RWPE2 (cell line): ENCODE data around the gene NAA80.

Source experiments
- ATAC-seq: fragments of 200-7000 bp; cut with Tn5 transposase; 3 replicates; pipeline ENCODE4 v1.9.1; 2021; ENCODE audit warnings: low read depth
- DNase-seq: peaks from one replicate; pipeline ENCODE4 v3.0.0-alpha.2; 2020; ENCODE audit warnings: low spot score
- H3K27ac ChIP-seq: fragments of 450-650 bp; 2 replicates; pipeline ENCODE4 v1.5.1; 2017; ENCODE audit warnings: mild to moderate bottlenecking; ENCODE audit not compliant: poor library complexity, severe bottlenecking
- H3K27me3 ChIP-seq: fragments of 250-450 bp; sonication (Bioruptor Pico); 2 replicates; pipeline ENCODE4 v1.5.1; 2021; ENCODE audit warnings: mild to moderate bottlenecking, moderate library complexity; ENCODE audit not compliant: insufficient read depth, poor library complexity, severe bottlenecking
- H3K36me3 ChIP-seq: fragments of 250-450 bp; sonication (Bioruptor Pico); 2 replicates; pipeline ENCODE4 v1.5.1; 2020; ENCODE audit warnings: low read depth, mild to moderate bottlenecking, moderate library complexity
- H3K4me1 ChIP-seq: fragments of 250-450 bp; sonication (Bioruptor Pico); 2 replicates; pipeline ENCODE4 v1.5.1; 2021; ENCODE audit warnings: mild to moderate bottlenecking, moderate library complexity; ENCODE audit not compliant: insufficient read depth, poor library complexity, severe bottlenecking
- H3K4me3 ChIP-seq: fragments of 250-450 bp; sonication (Bioruptor Pico); 2 replicates; pipeline ENCODE4 v1.5.1; 2021; ENCODE audit warnings: mild to moderate bottlenecking, moderate library complexity; ENCODE audit not compliant: severe bottlenecking
- H3K9me3 ChIP-seq: fragments of 250-450 bp; sonication (Bioruptor Pico); 2 replicates; pipeline ENCODE4 v1.5.1; 2021; ENCODE audit warnings: mild to moderate bottlenecking, moderate library complexity; ENCODE audit not compliant: severe bottlenecking
- CTCF ChIP-seq: fragments of 450-650 bp; IDR thresholded peaks from one replicate; pipeline ENCODE4 v1.5.1; 2017; ENCODE audit warnings: mild to moderate bottlenecking, moderate library complexity; ENCODE audit not compliant: poor library complexity, severe bottlenecking

Gene NAA80

DNA sequence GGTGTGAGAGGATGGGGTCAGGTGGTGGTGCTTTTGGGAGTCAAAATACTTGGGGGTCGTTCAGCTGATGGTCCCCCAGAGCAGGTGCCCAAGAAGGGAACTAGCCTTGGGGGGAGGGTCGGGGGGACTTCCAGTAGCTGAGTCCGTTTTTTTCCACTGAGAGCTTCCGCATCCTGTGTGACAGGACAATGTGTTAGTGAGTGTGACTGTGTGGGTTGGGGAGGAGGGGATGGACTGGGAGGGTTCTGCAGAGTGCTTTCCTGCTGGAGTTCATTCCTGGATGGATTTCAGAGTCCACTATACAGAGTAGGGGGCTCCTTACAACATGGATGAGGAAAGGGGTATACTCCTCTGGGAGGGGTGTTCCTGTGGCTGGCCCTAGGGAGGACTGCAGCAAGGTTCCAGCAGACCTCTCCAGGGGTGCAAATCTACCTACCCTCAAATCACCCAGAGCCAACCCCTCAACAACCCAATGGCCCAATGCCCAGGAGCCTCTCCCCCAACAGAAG, 23.9 kb upstream of the NAA80 start:
- no peak for DNase-seq
- ATAC-seq: no peak
- Histone ChIP-seq H3K9me3 (no peaks in the 10 kb centered on the region), H3K4me3 (no peak overlapping the region), H3K4me1 (no peaks in the 10 kb centered on the region), H3K36me3 (peaks cover 39% of the 10 kb centered on the region), H3K27me3 (no peaks in the 10 kb centered on the region), H3K27ac (peak overlapping the region; percentile 6)
- no peak for TF ChIP-seq CTCF

DNA sequence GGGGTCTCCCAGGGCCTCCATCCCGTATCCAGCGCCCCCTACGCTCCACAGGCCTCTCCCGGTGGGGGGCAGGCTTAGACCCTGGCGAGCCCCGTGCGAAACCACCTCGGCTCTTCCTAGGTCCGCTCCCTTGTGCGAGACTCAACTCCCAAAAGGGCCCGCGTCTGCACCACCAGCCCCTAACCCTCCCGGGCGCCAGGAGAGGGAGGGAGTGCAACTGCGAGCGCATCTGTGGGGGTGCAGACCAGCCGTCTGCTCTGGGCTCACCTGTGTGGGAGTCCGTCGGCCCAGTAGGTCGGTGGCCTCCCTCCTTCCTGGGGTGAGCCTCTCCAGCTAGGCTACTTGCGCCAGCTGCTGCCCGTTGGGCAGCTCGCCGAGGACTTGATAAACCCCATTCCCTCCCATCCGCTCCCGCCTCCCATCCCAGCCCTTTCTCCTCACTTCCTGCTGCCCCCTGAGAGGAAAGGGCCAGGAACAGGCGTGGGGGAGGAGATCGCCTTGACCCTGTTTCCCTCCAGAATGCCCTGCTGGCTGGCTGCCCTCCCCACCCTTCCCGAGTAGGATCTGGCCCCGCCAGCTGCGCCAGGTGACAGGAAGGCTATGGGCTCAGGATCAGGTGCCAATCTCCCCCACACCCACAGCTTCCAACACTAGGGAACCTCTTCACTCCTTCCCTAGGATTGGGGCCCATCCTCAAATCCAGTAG, 23.3 kb upstream of the NAA80 start, which contains the start of gene HYAL2:
HYAL2 (minus strand) TSS at position 360 of the 706 bp plus-strand sequence. CDS start 2,256 bp downstream, outside the sequence.
- Histone ChIP-seq H3K27ac (peak within 1 kb of the TSS; percentile 59), H3K9me3 (no peaks in the 10 kb centered on the region), H3K27me3 (no peaks in the 10 kb centered on the region), H3K36me3 (peaks cover 45% of the 10 kb centered on the region), H3K4me3 (peak within 1 kb of the TSS; percentile 83), H3K4me1 (peaks cover 5% of the 10 kb centered on the region)
- no peak for TF ChIP-seq CTCF
- ATAC-seq (no peak), DNase-seq (peak; percentile 52)

GRCh38 chr3:50322115-50322385, 22.8 kb upstream of the NAA80 start:
- H3K27ac ChIP-seq: peak overlapping the region; percentile 59
- H3K4me1 ChIP-seq: peaks cover 10% of the 10 kb centered on the region
- ATAC-seq (no peak), DNase-seq (peak; percentile 41)
- H3K4me3 ChIP-seq: peak overlapping the region; percentile 83
- H3K9me3 ChIP-seq: no peaks in the 10 kb centered on the region
- peaks cover 47% of the 10 kb centered on the region for H3K36me3 ChIP-seq
- no peak for TF ChIP-seq CTCF
- no peaks in the 10 kb centered on the region for H3K27me3 ChIP-seq

DNA sequence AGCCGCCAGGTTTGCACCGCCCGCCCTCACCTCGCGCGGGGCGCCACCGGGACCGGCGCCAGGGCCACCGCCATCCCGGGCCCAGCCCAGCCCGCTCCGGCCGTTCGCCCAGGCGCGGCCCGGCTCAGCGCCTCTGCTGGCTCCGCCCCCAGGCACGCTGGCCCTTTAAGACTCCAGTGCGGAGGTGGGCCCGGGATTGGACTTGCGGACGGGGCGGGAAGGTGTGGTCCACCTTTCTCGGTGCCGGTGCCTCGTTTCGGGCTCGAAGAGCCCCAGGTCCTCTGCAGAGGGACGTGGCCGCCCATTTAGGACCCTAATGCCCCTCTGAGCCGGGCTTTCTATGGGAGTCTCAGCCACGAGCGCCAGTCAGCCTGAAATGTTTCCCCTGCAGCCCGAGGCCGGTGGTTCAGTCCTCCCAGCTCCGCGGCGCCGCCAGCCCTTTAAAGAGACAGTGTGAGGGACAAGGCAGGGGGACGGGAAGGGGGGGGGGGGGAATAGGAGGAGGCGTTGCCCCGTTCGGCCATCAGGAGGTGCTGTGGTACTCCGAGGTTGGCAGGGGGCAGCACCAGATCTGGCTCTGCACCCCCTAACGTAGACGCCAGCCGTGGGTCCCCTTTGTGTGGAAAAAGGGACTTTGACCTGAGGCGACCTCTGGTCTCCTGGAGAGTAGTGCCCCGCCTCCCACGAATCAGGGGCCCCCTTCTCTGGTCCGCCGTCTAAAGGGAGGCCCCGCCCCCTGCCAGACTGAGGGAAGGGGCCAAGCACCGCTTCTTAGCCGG, 22.3 kb upstream of the NAA80 start:
- TF ChIP-seq CTCF: peak; percentile 75
- peaks cover 42% of the 10 kb centered on the region for H3K36me3 ChIP-seq
- DNase-seq (peak; percentile 92), ATAC-seq (peak; percentile 49)
- no peaks in the 10 kb centered on the region for H3K9me3 ChIP-seq
- peak overlapping the region; percentile 59 for H3K27ac ChIP-seq
- no peaks in the 10 kb centered on the region for H3K27me3 ChIP-seq
- H3K4me1 ChIP-seq: peaks cover 12% of the 10 kb centered on the region
- peak overlapping the region; percentile 83 for H3K4me3 ChIP-seq
